ENCODE data around the gene CFAP69. TPM values are rescaled to one million over a fixed set of nuclear protein-coding genes. Genes with fewer than 3 reads are reported as not detected.

CFAP69 gene
- total RNA-seq, 2 donors from 2014 or later: 27.4 to 50.6 TPM

- Histone ChIP-seq H3K27me3 (replicated peaks; ENCODE audit: insufficient read depth) (no peaks in the 10 kb centered on the region), H3K4me1 (replicated peaks) (no peaks in the 10 kb centered on the region), H3K4me3 (no peak overlapping the region), H3K27ac (no peak overlapping the region), H3K36me3 (no peaks in the 10 kb centered on the region), H3K9me3 (no peaks in the 10 kb centered on the region)
- intact Hi-C loops (cut with DNase I): no loop called here
- WGBS: 54% methylated on average over 1 of the region's 1 CpG
- TF ChIP-seq CTCF (IDR thresholded peaks at IDR 0.05) (no peak), POLR2AphosphoS5 (IDR thresholded peaks at IDR 0.05) (peak; percentile 33)
- no peak for DNase-seq (ENCODE audit: low spot score)
Measured at GRCh38 chr7:90269163-90269562, 24.2 kb downstream of the CFAP69 start.

- Histone ChIP-seq H3K4me1 (replicated peaks) (no peaks in the 10 kb centered on the region), H3K4me3 (no peak overlapping the region), H3K27me3 (replicated peaks; ENCODE audit: insufficient read depth) (no peaks in the 10 kb centered on the region), H3K36me3 (no peaks in the 10 kb centered on the region), H3K9me3 (no peaks in the 10 kb centered on the region), H3K27ac (no peak overlapping the region)
- no peak for DNase-seq (ENCODE audit: low spot score)
- no peak for TF ChIP-seq POLR2A (IDR thresholded peaks at IDR 0.05)
- TF ChIP-seq CTCF (IDR thresholded peaks at IDR 0.05): no peak
- TF ChIP-seq POLR2AphosphoS5 (IDR thresholded peaks at IDR 0.05): no peak
- intact Hi-C loops (cut with DNase I): no loop called here
- WGBS: 92% methylated on average over 2 of the region's 2 CpGs
Measured at GRCh38 chr7:90270431-90271178, 25.6 kb downstream of the CFAP69 start.

- no peaks in the 10 kb centered on the region for H3K27me3 ChIP-seq (replicated peaks; ENCODE audit: insufficient read depth)
- no peak for TF ChIP-seq POLR2AphosphoS5 (IDR thresholded peaks at IDR 0.05)
- TF ChIP-seq POLR2A (IDR thresholded peaks at IDR 0.05): no peak
- no peak for TF ChIP-seq CTCF (IDR thresholded peaks at IDR 0.05)
- no peak overlapping the region for H3K4me3 ChIP-seq
- H3K9me3 ChIP-seq: no peaks in the 10 kb centered on the region
- intact Hi-C loops (cut with DNase I): no loop called here
- no peaks in the 10 kb centered on the region for H3K36me3 ChIP-seq
- no peak overlapping the region for H3K27ac ChIP-seq
- 57% methylated on average over 2 of the region's 2 CpGs for WGBS
- H3K4me1 ChIP-seq (replicated peaks): no peaks in the 10 kb centered on the region
- no peak for DNase-seq (ENCODE audit: low spot score)
Measured at GRCh38 chr7:90271753-90272152, 26.8 kb downstream of the CFAP69 start.

GRCh38 chr7:90272242-90272641, 27.3 kb downstream of the CFAP69 start:
- intact Hi-C loops (cut with DNase I): no loop called here
- WGBS: 66% methylated on average over 2 of the region's 2 CpGs
- no peak overlapping the region for H3K27ac ChIP-seq
- no peaks in the 10 kb centered on the region for H3K27me3 ChIP-seq (replicated peaks; ENCODE audit: insufficient read depth)
- DNase-seq (ENCODE audit: low spot score): no peak
- TF ChIP-seq CTCF (IDR thresholded peaks at IDR 0.05) (no peak), POLR2A (IDR thresholded peaks at IDR 0.05) (no peak), POLR2AphosphoS5 (IDR thresholded peaks at IDR 0.05) (no peak)
- no peaks in the 10 kb centered on the region for H3K36me3 ChIP-seq
- H3K4me3 ChIP-seq: no peak overlapping the region
- no peaks in the 10 kb centered on the region for H3K4me1 ChIP-seq (replicated peaks)
- H3K9me3 ChIP-seq: no peaks in the 10 kb centered on the region

- H3K4me1 ChIP-seq (replicated peaks): no peaks in the 10 kb centered on the region
- intact Hi-C loops (cut with DNase I): no loop called here
- H3K27me3 ChIP-seq (replicated peaks; ENCODE audit: insufficient read depth): no peaks in the 10 kb centered on the region
- no peak overlapping the region for H3K4me3 ChIP-seq
- DNase-seq (ENCODE audit: low spot score): no peak
- H3K27ac ChIP-seq: no peak overlapping the region
- TF ChIP-seq POLR2AphosphoS5 (IDR thresholded peaks at IDR 0.05) (no peak), POLR2A (IDR thresholded peaks at IDR 0.05) (no peak), CTCF (IDR thresholded peaks at IDR 0.05) (no peak)
- no peaks in the 10 kb centered on the region for H3K9me3 ChIP-seq
- H3K36me3 ChIP-seq: no peaks in the 10 kb centered on the region
Measured at GRCh38 chr7:90274161-90274560, 29.2 kb downstream of the CFAP69 start.
